ENCODE data around the gene ZNF286A.

Gene ZNF286A

GRCh38 chr17:15657868-15658267 is 41.7 kb upstream of the ZNF286A start:
- H3K4me3 ChIP-seq (replicated peaks in 1 of 2; ENCODE audit: low read depth in 2 of 2, low read length in 2 of 2) = no peak overlapping the region
- no peak for DNase-seq (ENCODE audit: low read depth in 2 of 2)
- TF ChIP-seq CTCF (IDR thresholded peaks at IDR 0.05; ENCODE audit: low read depth, low read length) = no peak

- no peak for DNase-seq (ENCODE audit: low read depth in 2 of 2)
- no peak overlapping the region for H3K4me3 ChIP-seq (replicated peaks in 1 of 2; ENCODE audit: low read depth in 2 of 2, low read length in 2 of 2)
- no peak for TF ChIP-seq CTCF (IDR thresholded peaks at IDR 0.05; ENCODE audit: low read depth, low read length)
Measured at GRCh38 chr17:15658296-15658695, 41.3 kb upstream of the ZNF286A start.

GRCh38 chr17:15659236-15659635 is 40.3 kb upstream of the ZNF286A start:
- no peak for TF ChIP-seq CTCF (IDR thresholded peaks at IDR 0.05; ENCODE audit: low read depth, low read length)
- no peak for DNase-seq (ENCODE audit: low read depth in 2 of 2)
- H3K4me3 ChIP-seq (replicated peaks in 1 of 2; ENCODE audit: low read depth in 2 of 2, low read length in 2 of 2) = no peak overlapping the region

- TF ChIP-seq CTCF (IDR thresholded peaks at IDR 0.05; ENCODE audit: low read depth, low read length) = no peak
- no peak overlapping the region for H3K4me3 ChIP-seq (replicated peaks in 1 of 2; ENCODE audit: low read depth in 2 of 2, low read length in 2 of 2)
- DNase-seq (ENCODE audit: low read depth in 2 of 2) = peak; percentile 27 to 54
Measured at GRCh38 chr17:15659663-15660062, 39.9 kb upstream of the ZNF286A start.

- no peak overlapping the region for H3K4me3 ChIP-seq (replicated peaks in 1 of 2; ENCODE audit: low read depth in 2 of 2, low read length in 2 of 2)
- no peak for DNase-seq (ENCODE audit: low read depth in 2 of 2)
- TF ChIP-seq CTCF (IDR thresholded peaks at IDR 0.05; ENCODE audit: low read depth, low read length) = no peak
Measured at GRCh38 chr17:15660077-15660476, 39.5 kb upstream of the ZNF286A start.

GRCh38 chr17:15662681-15663080 is 36.9 kb upstream of the ZNF286A start:
- H3K4me3 ChIP-seq (replicated peaks in 1 of 2; ENCODE audit: low read depth in 2 of 2, low read length in 2 of 2) = no peak overlapping the region
- no peak for TF ChIP-seq CTCF (IDR thresholded peaks at IDR 0.05; ENCODE audit: low read depth, low read length)
- DNase-seq (ENCODE audit: low read depth in 2 of 2) = no peak

GRCh38 chr17:15663176-15663575 is 36.4 kb upstream of the ZNF286A start:
- no peak for TF ChIP-seq CTCF (IDR thresholded peaks at IDR 0.05; ENCODE audit: low read depth, low read length)
- H3K4me3 ChIP-seq (replicated peaks in 1 of 2; ENCODE audit: low read depth in 2 of 2, low read length in 2 of 2) = no peak overlapping the region
- no peak for DNase-seq (ENCODE audit: low read depth in 2 of 2)

Data from cardiac fibroblast (primary cell).